Bronchial epithelial cell (primary cell): ENCODE measurements around the gene DNASE1L3. TPM values are rescaled to one million over a fixed set of nuclear protein-coding genes. Genes with fewer than 3 reads are reported as not detected.

Experiments
- DNase-seq: peaks from one replicate; pipeline ENCODE4 v3.0.0-alpha.2; 2010; ENCODE audit warnings: low read depth
- FAIRE-seq: peaks from 2 replicates; lab custom pipeline; 2011; peaks lifted over from hg19 to GRCh38; lab: Jason Lieb, UNC
- H3K27me3 ChIP-seq: 2 replicates; pipeline ENCODE4 v1.5.1; 2011; ENCODE audit warnings: low read length; ENCODE audit not compliant: control insufficient read depth, insufficient read depth
- H3K36me3 ChIP-seq: 2 replicates; pipeline ENCODE4 v1.5.1; 2011; ENCODE audit warnings: low read length; ENCODE audit not compliant: control insufficient read depth, insufficient read depth
- H3K4me3 ChIP-seq: 2 replicates; pipeline ENCODE4 v1.5.1; 2011; ENCODE audit warnings: mild to moderate bottlenecking, low read depth, low read length, control low read depth
- total RNA-seq: library from RNA; depleted of rRNA; stranded (reverse); fragments of >200 nt; gene quantifications from 2 replicates; pipeline ENCODE4 v1.2.1, GENCODE V29; 2014
- TF ChIP-seq, protein P1 (sequence below): IDR thresholded peaks from 2 replicates; pipeline ENCODE4 v1.5.1; 2011; ENCODE audit warnings: mild to moderate bottlenecking, moderate library complexity, low read length, control low read depth, inconsistent platforms; ENCODE audit not compliant: insufficient read depth, severe bottlenecking

The DNASE1L3 gene
- total RNA-seq, 1 donor from 2014 or later, result not detected

DNA sequence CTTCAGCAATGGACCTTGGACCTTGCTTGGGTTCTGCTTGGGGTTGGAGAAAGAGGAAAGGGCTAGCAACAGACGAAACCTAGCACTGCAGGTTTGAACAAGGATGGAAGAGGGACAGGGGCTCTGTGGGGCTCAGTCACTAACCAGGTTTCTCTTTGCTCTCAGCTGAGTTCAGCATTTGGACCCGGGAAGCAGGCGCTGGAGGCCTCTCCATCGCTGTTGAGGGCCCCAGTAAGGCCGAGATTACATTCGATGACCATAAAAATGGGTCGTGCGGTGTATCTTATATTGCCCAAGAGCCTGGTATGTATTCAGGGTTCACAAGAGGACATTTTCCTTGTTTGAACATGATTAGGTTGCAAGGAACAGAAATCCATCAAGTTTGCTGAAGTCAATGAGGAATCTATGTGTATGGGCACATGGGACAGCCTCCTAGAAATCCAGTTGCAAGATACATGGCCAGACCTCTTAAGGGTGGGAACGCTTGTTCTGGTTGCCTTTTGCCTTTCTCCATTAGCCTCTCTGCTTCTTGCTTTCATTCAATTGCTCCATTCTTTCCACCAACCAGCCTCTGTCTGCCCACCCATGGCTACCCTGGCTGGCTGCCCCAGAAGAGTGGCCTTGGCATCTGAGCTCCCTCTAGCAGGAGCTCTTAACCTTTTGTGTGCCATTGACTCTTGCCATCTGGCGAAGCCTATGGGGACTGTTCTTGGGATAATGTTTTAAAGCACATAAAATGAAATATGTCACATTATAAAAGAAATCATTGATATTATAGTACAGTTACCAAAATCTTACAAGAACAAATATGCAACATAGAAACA lies 55.9 kb downstream of the DNASE1L3 start:
- Histone ChIP-seq H3K27me3 (no peaks in the 10 kb centered on the region), H3K4me3 (no peak overlapping the region), H3K36me3 (peaks cover 50% of the 10 kb centered on the region)
- TF ChIP-seq, protein P1, sequence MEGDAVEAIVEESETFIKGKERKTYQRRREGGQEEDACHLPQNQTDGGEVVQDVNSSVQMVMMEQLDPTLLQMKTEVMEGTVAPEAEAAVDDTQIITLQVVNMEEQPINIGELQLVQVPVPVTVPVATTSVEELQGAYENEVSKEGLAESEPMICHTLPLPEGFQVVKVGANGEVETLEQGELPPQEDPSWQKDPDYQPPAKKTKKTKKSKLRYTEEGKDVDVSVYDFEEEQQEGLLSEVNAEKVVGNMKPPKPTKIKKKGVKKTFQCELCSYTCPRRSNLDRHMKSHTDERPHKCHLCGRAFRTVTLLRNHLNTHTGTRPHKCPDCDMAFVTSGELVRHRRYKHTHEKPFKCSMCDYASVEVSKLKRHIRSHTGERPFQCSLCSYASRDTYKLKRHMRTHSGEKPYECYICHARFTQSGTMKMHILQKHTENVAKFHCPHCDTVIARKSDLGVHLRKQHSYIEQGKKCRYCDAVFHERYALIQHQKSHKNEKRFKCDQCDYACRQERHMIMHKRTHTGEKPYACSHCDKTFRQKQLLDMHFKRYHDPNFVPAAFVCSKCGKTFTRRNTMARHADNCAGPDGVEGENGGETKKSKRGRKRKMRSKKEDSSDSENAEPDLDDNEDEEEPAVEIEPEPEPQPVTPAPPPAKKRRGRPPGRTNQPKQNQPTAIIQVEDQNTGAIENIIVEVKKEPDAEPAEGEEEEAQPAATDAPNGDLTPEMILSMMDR, result no peak
- DNase-seq (no peak), FAIRE-seq (no peak)

DNA sequence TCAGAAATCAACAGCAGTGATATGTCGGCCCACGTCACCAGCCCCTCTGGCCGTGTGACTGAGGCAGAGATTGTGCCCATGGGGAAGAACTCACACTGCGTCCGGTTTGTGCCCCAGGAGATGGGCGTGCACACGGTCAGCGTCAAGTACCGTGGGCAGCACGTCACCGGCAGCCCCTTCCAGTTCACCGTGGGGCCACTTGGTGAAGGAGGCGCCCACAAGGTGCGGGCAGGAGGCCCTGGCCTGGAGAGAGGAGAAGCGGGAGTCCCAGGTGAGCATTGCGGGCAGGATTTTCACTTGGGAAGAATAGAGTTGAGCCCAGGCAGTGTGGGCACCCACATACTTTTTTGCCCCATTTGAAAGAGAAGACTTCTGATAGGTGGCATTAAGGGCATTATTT lies 57.4 kb downstream of the DNASE1L3 start:
- Histone ChIP-seq H3K27me3 (no peaks in the 10 kb centered on the region), H3K4me3 (no peak overlapping the region), H3K36me3 (peaks cover 63% of the 10 kb centered on the region)
- no peak for DNase-seq
- TF ChIP-seq, protein P1, result no peak
- no peak for FAIRE-seq

DNA sequence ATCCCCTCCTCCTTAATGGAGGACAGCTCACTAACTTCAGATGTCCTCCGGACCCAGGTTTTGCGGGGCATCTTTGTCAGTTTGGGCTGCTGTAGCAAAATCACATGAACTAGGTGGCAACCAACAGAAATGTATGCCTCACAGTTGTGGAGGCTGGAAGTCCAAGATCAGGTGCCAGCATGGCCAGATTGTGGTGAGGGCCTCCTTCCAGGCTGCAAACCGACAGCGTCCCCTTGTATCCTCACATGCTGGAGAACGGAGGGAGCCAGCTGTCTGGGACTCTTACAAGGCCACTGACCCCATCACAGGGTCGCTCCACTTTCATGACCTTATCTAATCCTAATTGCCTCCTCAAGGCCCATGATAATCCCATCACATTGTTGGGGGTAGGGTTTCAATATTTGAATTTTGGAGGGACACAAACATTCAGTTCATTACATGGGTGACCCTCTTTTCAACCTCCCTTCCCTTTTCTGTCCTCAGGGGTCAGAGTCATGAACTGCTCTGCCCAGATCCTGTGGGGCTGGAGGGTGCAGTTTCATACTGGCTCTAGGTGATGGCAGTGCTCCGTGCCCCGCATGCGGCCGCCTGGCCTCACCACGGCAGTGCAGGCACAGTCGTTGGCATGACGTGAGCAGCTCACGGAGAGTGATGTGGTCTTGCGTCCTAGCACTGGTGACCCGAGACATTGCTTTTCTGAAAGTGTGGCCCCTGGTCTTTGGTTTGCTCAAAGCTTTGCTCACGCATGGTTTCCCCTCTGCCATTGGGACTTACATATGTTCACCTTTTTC lies 58.4 kb downstream of the DNASE1L3 start:
- TF ChIP-seq, protein P1, result no peak
- Histone ChIP-seq H3K4me3 (no peak overlapping the region), H3K27me3 (no peaks in the 10 kb centered on the region), H3K36me3 (peaks cover 62% of the 10 kb centered on the region)
- FAIRE-seq (no peak), DNase-seq (no peak)

DNA sequence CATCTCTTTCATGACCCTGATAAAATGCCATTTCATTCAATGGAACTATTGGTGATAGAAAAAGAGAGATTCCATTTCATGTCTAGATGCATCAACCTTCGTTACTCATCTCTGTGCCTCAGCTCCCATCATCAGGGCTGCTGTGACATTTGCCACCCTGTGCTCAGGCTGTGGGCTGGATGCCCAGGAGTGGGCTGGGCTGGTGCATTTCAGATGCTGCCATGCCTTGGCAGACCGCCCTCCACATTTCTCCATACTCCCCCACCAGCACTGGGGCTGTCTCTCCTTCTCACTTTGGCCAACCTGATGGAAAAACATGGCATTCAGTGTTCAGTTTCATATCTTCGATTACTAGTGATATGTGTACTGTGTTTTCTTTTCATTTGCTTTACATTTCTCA lies 59.1 kb downstream of the DNASE1L3 start:
- TF ChIP-seq, protein P1, result no peak
- Histone ChIP-seq H3K27me3 (no peaks in the 10 kb centered on the region), H3K36me3 (peaks cover 68% of the 10 kb centered on the region), H3K4me3 (no peak overlapping the region)
- DNase-seq, result no peak
- FAIRE-seq, result no peak

DNA sequence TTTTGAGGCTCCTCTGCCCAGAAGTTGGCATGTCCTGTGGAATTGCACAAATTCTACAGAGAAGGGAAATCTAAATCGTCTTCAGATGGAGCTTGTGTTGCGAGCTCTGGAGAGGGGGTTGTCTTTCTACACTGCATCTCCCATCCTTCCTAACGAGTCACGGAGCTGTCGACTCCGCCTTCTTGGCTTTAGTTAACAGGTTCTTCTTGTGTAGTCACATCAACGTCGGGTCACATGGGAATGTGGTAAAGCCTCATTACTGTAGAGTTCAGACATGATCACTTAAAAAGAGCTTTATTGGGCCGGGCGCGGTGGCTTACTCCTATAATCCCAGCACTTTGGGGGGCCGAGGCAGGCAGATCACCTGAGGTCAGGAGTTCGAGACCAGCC lies 60.0 kb downstream of the DNASE1L3 start:
- DNase-seq, result peak; percentile 30
- TF ChIP-seq, protein P1, result no peak
- no peaks in the 10 kb centered on the region for H3K27me3 ChIP-seq
- no peak for FAIRE-seq
- H3K36me3 ChIP-seq, result peaks cover 64% of the 10 kb centered on the region
- no peak overlapping the region for H3K4me3 ChIP-seq
